ENCODE results near the gene CWC15.
"Not testable (repeated sequence)": the region's sequence is repeated elsewhere in the genome, so short reads cannot be mapped to it uniquely, and the experiment has no call there.

CWC15 gene

GRCh38 chr11:94973099-94973968 is at the start of gene CWC15, which contains the start of gene KDM4D:
CWC15 (minus strand) TSS chr11:94973556; CDS start chr11:94972185, 1,371 bp downstream.
KDM4D (plus strand) TSS chr11:94973709; CDS start chr11:94997373, 23,664 bp downstream.
- DNase-seq = peak; percentile 96

DNA sequence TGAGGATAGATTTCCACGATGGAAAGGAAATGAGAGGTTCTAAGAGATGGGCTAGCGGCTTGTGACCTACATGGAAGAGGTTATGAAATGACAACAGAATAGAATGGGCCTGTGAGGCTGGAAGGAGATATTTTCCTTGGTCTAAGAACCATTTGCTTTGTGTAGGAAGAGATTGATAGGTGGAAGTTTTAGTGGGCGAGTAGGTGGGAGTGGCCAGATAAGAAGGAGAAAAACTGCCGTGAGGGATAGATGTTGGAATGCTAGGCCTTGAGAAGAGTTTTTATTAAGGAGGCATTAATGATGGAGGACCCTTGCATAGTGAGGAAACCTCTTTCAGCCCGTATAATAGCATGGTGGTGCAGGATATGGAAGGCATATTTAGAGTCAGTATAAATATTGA is 48.1 kb upstream of the CWC15 start:
- not testable (repeated sequence) for DNase-seq

DNA sequence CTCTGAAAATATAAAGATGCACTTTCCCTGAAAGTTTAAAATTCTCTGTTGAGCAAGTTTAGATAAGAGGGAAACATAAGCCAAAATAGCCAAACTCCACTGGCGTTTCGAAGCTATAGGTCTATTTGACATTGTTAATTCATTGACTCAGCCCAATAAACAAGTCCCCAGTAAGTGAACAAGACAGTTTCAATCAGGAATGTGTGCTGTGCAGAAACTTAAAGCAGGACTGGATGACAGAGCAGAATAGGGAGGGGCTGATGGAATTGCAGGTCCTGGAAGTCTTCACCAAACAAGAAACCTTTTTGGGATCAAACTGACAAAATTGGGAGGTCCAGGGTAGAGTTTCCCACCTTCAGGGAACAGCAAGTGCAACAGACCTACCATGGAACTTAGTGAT is 42.8 kb upstream of the CWC15 start:
- DNase-seq = no peak

- no peak for DNase-seq
Observed at GRCh38 chr11:95014184-95014821, 40.9 kb upstream of the CWC15 start.

GRCh38 chr11:95011376-95011775 is 38.0 kb upstream of the CWC15 start:
- no peak for DNase-seq

DNA sequence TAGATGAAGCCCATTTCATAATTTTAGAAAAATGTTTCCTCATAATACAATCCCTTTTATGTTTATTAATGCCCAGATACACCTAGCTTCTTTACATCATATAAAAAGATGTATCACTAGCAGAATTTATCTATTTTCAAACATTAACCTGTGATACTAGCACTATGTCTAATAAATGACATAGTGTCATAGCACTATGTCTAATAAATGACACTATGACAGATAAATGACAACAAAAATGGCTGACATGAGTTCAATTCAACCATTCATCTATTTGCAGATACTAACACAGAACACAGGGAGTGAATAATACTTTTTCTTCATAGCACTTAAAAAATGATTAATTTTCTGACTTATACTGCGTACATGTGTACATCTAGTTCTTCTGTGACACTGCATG is 32.3 kb upstream of the CWC15 start:
- no peak for DNase-seq

- DNase-seq = no peak
Observed at GRCh38 chr11:95003716-95004115, 30.4 kb upstream of the CWC15 start.

DNA sequence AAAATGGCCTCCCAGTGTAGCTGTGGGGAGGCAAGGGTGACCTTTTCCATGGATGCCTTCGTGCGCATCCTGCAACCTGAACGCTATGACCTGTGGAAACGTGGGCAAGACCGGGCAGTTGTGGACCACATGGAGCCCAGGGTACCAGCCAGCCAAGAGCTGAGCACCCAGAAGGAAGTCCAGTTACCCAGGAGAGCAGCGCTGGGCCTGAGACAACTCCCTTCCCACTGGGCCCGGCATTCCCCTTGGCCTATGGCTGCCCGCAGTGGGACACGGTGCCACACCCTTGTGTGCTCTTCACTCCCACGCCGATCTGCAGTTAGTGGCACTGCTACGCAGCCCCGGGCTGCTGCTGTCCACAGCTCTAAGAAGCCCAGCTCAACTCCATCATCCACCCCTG is 24.9 kb upstream of the CWC15 start:
- no peak for DNase-seq

DNA sequence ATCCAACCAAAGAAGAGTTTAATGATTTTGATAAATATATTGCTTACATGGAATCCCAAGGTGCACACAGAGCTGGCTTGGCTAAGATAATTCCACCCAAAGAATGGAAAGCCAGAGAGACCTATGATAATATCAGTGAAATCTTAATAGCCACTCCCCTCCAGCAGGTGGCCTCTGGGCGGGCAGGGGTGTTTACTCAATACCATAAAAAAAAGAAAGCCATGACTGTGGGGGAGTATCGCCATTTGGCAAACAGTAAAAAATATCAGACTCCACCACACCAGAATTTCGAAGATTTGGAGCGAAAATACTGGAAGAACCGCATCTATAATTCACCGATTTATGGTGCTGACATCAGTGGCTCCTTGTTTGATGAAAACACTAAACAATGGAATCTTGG is 24.1 kb upstream of the CWC15 start:
- DNase-seq = no peak

DNA sequence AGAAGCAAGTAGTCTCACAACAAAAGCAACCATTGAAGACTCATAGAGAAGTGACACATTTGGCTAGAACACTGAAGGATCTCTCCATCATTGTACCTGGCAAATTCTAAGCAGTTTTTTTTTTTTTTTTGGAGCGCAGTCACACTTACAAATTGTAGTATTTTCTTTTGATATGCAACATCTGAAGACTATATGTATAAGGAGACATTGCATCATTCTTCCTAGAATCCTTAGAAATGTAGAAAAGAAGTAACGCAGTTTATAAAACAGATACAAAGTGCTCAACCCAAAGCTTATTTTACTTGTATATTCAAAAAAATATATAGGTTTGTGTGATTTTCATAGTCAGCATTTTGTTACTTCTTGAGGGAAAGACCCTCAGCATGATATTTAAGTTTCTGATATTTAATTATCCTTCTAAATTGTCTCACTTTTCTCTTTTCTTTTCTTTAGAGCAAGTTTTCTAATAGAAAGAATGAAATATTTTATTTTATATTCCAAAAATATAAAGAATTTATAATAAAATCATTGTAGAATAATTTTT is 20.1 kb upstream of the CWC15 start:
- DNase-seq = no peak

- DNase-seq = no peak
Observed at GRCh38 chr11:94988748-94989147, 15.4 kb upstream of the CWC15 start.

- DNase-seq = no peak
Observed at GRCh38 chr11:94987378-94987777, 14.0 kb upstream of the CWC15 start.

DNA sequence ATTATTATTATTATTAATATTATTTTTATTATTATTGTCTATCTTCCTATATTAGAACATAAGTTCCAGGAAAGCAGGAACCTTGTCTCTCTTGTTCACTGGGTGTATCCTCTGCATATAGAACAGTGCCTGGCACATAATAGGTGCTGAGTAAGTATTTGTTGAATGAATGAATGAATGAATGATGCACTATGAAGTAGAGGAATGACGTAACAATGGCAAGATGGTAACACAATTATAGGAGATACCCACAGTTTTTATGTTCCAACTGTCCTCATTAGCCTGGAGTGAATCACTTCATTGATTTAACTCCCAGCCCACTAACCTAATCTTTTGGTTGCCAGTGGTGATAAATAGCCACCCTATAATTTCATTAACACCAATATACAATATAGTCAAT is 2.2 kb upstream of the CWC15 start:
- DNase-seq = no peak

- no peak for DNase-seq
Observed at GRCh38 chr11:94974178-94974577, 822 bp upstream of the CWC15 start.

DNA sequence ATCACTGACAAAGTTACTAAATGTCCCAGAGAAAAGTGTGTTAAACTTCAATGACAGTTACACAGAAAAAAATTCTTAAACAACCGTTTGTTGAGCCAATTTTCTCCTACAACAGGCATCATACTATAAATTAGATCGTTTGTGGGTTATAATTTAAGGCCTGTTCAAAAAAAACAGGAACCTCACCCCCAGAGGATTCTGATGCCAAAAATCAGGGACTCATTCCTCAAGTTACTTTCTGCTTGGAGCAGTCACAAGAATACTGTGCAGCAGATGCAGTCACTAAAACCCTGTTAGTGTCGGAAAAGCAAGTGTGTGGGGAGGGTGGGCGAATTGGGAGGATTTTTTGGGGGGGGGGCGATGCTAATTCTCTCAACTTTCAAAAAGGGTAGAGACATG is 657 bp downstream of the CWC15 start:
- no peak for DNase-seq

DNA sequence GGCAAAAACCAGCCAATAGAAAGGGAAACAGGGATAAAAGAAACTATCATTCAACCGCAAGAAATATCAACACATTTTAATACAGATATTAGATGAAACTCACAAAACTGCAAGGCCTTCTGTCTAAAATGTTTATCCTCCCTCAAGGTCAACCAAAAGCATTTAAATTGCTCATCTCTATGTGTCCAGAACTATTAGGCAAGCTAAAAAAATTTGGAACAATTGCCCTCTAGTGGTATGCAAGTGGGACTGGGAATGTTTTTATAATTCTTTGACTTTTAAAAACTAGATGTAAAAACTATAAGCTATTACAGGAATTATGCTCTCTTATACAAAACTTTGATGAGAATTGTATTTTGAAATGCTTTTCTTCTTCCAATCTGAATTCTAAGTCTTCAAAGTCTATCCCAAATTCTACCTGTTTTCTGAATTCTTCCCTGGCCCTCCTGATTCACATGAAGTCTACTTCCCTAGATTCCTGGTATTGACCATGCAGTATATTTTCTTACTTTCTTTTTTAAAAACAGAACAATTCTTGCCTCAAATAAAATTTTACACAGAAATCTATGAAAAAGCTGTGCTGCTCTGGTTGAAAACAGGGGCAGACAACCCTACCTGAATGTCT is 4.9 kb downstream of the CWC15 start:
- peak; percentile 34 for DNase-seq

DNA sequence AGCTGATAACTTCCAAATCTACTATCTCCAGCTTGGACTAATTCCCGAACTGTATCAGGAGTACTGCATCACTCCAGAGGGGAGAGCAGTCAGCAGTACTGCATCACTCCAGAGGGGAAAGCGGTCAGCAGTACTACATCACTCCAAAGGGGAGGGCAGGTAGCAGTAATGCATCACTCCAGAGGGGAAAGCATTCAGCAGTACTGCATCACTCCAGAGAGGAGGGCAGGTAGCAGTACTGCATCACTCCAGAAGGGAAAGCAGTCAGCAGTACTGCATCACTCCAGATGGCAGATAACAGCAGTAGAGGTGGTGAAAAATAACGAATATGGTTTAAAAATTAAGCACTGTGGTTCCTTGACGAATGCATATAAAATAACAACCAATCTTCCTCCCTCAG is 8.4 kb downstream of the CWC15 start:
- DNase-seq = no peak

DNA sequence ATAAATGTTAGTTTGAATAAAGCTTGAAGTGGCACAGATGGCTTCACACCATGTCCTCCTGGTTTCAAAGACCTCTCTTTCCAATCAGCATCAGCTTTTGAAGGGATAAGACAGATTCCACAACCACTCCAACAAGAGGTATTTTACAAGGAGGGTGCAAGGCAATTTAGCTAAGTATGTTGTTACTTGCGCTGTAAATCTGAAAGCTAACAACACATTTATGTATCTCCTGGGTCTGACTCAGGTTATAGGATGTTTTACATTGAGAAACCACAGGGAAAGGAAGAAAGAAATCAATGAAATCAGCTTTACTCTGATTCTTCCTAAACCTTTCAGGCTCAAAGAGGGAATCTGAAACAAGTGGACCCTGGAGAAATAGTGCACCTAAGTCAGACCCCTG is 12.1 kb downstream of the CWC15 start:
- peak; percentile 52 for DNase-seq

DNA sequence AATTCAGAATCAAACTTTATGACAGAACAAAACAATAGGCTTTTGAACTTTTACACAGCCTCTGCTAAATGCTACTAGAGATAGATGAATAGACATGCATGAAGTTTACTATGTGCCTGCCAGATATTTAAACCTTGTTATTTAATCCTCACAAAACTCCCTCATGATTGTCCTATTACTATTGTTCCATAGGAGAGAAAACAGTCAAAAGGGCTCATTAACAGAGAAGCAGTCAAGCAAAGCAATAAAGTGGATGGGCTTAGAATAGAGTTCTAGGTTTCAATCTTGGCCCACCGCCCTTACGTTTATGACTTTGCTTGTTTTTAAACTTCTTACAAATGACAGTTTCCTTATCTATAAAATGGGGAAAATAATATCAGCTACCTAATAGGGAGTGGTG is 12.9 kb downstream of the CWC15 start:
- DNase-seq = peak; percentile 93

GRCh38 chr11:94959179-94959578 is 14.2 kb downstream of the CWC15 start:
- no peak for DNase-seq

DNA sequence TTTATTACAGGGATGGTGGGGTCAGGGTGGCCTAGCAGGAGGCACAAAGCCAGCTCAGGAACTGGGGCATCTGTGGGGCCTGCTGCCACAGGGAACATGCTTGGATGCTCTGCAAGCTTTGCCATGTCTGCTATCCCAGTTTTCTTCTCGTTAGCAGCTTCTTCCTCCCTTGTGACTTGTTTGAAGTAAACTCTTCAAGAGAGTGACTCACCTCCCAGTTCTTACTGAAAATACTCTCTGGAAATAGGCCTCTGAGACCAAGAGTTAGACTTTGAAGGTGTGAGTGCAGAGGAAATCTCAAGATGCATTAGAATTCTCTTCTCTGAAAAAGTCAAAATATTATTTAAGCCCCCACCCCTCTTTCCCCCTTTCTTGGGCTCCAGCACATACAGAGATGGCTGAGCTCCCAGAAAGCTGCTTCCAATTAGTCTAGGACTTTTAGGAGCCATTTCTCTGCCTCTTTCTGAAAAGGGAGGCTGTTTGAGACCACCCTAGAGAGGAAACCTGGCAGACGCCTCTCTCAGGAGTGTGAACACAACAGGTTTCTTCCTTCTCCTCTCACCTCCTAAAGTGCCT is 15.1 kb downstream of the CWC15 start:
- DNase-seq = no peak

DNA sequence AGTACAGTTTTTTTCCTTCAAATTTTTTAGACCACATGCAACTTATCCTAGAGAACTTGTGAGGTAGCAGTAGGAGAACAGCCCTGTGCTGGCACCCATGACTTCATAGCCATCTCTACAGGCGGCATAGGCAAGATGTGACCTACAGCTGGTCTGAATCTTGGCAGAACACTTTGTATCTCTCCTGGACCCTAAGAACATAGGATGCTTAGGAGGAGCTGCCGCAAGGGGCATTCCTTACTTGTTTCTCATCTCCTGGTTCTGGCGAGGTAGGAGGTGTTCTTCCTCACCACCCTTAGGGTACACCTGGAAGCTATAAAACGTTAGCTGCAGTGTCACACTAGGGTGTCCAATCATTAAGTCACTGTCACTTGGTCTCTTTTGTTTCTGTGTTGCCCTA is 16.4 kb downstream of the CWC15 start:
- no peak for DNase-seq

DNA sequence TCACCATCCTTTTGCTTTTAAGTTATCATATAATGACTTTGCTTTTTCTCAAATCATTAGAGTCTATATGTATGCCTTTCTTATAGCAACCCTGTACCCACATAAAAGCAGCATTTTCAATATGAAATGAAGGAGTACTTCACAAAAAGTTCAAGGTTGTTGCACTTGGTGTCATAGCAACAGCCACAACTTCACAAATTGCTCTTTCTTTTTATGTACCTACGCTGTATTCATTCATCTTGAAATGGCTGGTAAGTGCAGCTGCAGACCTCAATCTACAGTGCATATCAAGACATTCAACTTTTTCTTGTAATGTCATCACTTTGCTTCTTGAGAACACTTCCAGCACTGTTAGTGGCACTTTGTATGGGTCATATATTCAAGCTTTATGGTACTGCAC is 18.6 kb downstream of the CWC15 start:
- DNase-seq = no peak
